Activated CD4-positive, alpha-beta T cell treated with anti-CD3 and anti-CD28 coated beads, Interleukin-2, Interleukin-6, amounts not matched to agents 100 ng/mL and 50 ng/mL, durations not matched to agents 16 hours and 8 hours (primary cell): ENCODE measurements around the gene GRID1.
"Not testable (repeated sequence)": the region's sequence is repeated elsewhere in the genome, so short reads cannot be mapped to it uniquely, and the experiment has no call there.

Experiments used
- DNase-seq: peaks from one replicate; pipeline ENCODE4 v3.0.0-alpha.2; 2020

The GRID1 gene

GRCh38 chr10:86248062-86248461 lies 118.5 kb downstream of the GRID1 start:
- DNase-seq = no peak

- DNase-seq = no peak
Measured at GRCh38 chr10:86247588-86247987, 119.0 kb downstream of the GRID1 start.

GRCh38 chr10:86247073-86247472 lies 119.5 kb downstream of the GRID1 start:
- DNase-seq = no peak

- DNase-seq = no peak
Measured at GRCh38 chr10:86246279-86246940, 120.2 kb downstream of the GRID1 start.

- DNase-seq = no peak
Measured at GRCh38 chr10:86245015-86245394, 121.6 kb downstream of the GRID1 start.

GRCh38 chr10:86244297-86245014 lies 122.1 kb downstream of the GRID1 start:
- DNase-seq = no peak

- no peak for DNase-seq
Measured at GRCh38 chr10:86243651-86244155, 122.9 kb downstream of the GRID1 start.

- no peak for DNase-seq
Measured at GRCh38 chr10:86242761-86243160, 123.8 kb downstream of the GRID1 start.

- DNase-seq = not testable (repeated sequence)
Measured at GRCh38 chr10:86238089-86238488, 128.5 kb downstream of the GRID1 start.

GRCh38 chr10:86234541-86235270 lies 131.9 kb downstream of the GRID1 start:
- no peak for DNase-seq

- no peak for DNase-seq
Measured at GRCh38 chr10:86234107-86234506, 132.5 kb downstream of the GRID1 start.

GRCh38 chr10:86233131-86233530 lies 133.5 kb downstream of the GRID1 start:
- no peak for DNase-seq

GRCh38 chr10:86232644-86233043 lies 134.0 kb downstream of the GRID1 start:
- no peak for DNase-seq

- no peak for DNase-seq
Measured at GRCh38 chr10:86231796-86232560, 134.6 kb downstream of the GRID1 start.

- DNase-seq = no peak
Measured at GRCh38 chr10:86230557-86231180, 135.9 kb downstream of the GRID1 start.

GRCh38 chr10:86229811-86230556 lies 136.6 kb downstream of the GRID1 start:
- DNase-seq = no peak

- no peak for DNase-seq
Measured at GRCh38 chr10:86229376-86229775, 137.2 kb downstream of the GRID1 start.

GRCh38 chr10:86227501-86228258 lies 138.9 kb downstream of the GRID1 start:
- no peak for DNase-seq

GRCh38 chr10:86226781-86227201 lies 139.8 kb downstream of the GRID1 start:
- no peak for DNase-seq

GRCh38 chr10:86226016-86226415 lies 140.6 kb downstream of the GRID1 start:
- no peak for DNase-seq
